Keratinocyte (primary cell): Measurements from ENCODE around the gene PSD.

Source experiments
- CTCF ChIP-seq, 3 experiments: IDR thresholded peaks in 1 of 3; conservative IDR thresholded peaks in 1 of 3; optimal IDR thresholded peaks in 1 of 3; 2 replicates in 2 of 3; 3 replicates in 1 of 3; pipeline versions ENCODE3 to v1.5.1; 2011; ENCODE audit warnings: low read length in 3 of 3, mild to moderate bottlenecking in 3 of 3, moderate library complexity in 2 of 3, control low read depth in 1 of 3, inconsistent platforms in 1 of 3; ENCODE audit not compliant: insufficient read depth in 2 of 3; ENCODE audit errors: extremely low read depth in 1 of 3
- EZH2 ChIP-seq: IDR thresholded peaks from one replicate; pipeline ENCODE4 v1.6.1; 2012; ENCODE audit warnings: inconsistent platforms, mild to moderate bottlenecking, low read length, moderate library complexity

DNA sequence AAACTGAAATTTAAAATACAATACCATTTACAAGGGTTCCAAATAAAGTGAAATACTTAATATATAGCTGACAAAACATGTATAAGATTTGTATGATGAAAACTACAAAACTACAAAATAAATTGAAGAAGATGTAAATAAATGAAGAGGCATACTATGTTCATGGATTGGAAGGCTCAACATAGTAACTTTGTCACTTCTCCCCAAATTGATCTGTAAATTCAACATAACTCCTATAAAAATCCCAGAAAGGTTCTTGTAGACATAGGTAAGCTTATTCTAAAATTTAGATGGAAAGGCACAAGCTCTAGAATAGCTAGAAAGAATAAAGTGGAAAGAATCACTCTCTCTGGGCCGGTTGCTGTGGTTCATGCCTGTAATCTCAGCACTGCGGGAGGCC, 47.3 kb downstream of the PSD start:
- TF ChIP-seq EZH2 (no peak), CTCF (optimal IDR thresholded peaks at IDR 0.05 in 1 of 3, IDR thresholded peaks at IDR 0.05 in 1 of 3, conservative IDR thresholded peaks at IDR 0.05 in 1 of 3; ENCODE audit: extremely low read depth in 1 of 3, insufficient read depth in 2 of 3, low read length in 3 of 3) (no peak)
